Right forelimb (tissue), 1 donor: ENCODE measurements around the gene RNF145.
"Not testable (repeated sequence)": the region's sequence is repeated elsewhere in the genome, so short reads cannot be mapped to it uniquely, and the experiment has no call there.

Source experiments
- DNase-seq: peaks from one replicate; pipeline ENCODE4 v3.0.0-alpha.2; 2018

Gene RNF145

DNA sequence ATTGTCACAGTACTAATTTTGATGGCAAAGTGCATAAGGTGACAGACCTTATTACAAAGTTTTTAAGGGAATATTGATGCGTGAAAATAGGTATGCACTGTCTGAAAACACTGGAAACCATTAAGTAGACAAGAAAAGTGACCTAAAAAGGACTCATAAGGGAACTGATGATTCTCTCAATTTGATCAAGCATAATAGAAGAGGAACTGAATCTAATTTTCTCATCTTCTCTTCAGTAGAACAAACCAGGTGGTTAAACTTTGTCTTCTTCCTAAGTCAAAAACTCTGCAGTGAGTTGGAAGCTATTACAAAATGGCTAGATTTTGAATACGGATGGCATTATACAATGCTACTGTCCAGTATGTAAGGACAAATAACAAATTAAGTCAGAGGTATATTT lies 53.4 kb downstream of the RNF145 start:
- no peak for DNase-seq

- DNase-seq, result no peak
Observed at GRCh38 chr5:159152876-159153275, 56.5 kb downstream of the RNF145 start.

DNA sequence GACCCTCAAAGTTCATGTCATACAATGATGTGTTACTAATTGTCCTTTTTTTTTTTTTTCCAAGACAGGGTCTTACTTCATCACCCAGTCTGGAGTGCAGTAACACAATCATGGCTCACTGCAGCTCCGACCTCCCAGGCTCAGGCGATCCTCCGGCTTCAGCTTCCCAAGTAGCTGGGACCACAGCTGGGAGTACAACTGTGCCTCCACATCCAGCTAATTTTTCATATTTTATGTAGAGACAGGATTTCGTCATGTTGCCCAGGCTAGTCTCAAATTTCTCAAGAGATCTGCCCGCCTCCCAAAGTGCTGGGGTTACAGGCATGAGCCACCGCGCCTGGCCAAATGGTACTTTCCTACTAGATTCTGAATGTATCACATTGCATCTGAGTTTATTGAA lies 60.3 kb downstream of the RNF145 start:
- DNase-seq, result no peak

DNA sequence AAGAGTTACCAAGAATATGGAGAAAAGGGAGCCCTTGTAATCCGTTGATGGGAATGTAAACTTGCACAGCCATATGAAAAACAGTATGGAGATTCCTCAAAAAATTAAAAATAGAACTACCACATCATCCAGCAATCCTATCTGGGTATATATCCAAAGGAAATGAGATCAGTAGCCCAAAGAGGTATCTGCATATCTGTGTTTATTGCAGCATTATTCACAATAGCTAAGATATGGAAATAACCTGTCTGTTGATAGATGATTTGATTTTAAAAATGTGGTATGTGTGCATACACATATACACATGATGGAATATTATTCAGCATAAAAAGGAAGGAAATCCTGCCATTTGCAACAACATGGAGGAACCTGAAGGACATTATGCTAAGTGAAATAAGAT lies 61.4 kb downstream of the RNF145 start:
- DNase-seq, result no peak

- DNase-seq, result no peak
Observed at GRCh38 chr5:159146839-159147238, 62.5 kb downstream of the RNF145 start.

- DNase-seq, result not testable (repeated sequence)
Observed at GRCh38 chr5:159145160-159145559, 64.2 kb downstream of the RNF145 start.

GRCh38 chr5:159139802-159140201 lies 69.6 kb downstream of the RNF145 start:
- no peak for DNase-seq

- DNase-seq, result no peak
Observed at GRCh38 chr5:159135896-159136531, 73.3 kb downstream of the RNF145 start.

- DNase-seq, result no peak
Observed at GRCh38 chr5:159133041-159133741, 76.2 kb downstream of the RNF145 start.

DNA sequence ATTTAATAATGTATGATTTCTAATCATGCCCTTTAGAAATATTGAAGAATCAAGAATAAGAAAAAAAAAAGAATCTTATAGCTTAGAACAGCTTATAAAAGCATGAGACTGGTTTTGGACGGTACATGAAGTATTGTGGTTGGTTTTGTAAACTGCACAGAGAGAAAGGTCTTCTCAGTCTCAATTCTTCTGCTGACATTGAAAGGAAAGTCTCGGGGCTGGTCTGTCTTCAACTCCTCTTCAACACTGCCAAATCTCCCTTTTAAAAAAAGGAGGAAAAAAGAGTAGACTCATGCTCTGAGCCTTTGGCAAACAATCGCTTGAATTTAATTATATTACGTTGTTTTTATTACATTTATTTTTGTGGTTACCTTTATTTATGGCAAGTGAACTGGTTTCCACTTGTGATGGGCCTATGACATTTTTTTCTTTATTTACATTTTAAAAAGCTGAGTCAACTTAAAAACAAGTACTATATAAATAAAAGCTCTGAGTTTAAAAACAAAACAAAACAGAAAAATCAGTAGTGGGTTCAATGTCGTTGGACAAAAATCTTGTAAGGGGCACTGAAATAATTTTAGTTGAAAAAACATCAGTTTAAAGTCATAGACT lies 76.8 kb downstream of the RNF145 start:
- DNase-seq, result no peak

- no peak for DNase-seq
Observed at GRCh38 chr5:159131951-159132350, 77.4 kb downstream of the RNF145 start.

DNA sequence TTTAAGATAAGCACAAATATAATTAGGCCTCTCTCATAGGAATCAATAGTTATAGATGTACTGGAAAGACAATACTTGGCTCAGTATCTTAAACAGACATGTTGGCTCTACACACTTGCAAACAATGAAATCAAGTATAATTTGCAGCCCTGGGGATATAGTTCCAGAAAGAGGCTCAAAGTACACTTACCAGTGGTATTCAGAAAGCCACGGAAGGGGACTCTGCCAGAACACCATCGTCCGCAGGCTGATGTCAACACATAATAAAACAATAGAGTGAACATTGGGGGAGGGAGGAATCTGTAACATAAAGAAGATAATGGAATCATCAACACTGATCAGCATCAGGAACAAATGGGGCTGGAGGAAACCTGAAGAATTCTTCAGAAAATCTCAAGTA lies 78.5 kb downstream of the RNF145 start:
- no peak for DNase-seq

DNA sequence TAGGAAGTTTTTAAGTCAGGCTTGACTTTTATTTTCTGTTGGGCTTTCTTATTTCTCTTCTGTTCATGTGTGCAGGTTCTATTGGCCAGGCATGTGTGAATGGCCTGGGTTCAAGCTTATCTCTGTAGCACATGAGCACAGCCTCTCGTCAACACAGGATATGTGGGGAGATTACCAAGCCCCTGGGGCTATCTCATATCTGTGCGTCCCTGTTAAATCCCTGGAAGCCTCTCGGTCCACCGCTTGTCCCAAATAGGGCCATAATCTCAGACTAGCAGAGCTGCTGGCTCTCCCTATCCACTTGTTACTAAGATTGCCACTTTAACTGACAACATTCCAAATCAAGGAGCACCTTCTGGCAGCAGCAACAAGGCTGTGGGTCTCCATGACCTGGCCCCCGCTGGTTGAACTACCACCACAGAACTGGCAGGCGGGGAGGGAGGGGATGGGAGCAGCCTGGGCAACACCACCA lies 81.2 kb downstream of the RNF145 start:
- no peak for DNase-seq

DNA sequence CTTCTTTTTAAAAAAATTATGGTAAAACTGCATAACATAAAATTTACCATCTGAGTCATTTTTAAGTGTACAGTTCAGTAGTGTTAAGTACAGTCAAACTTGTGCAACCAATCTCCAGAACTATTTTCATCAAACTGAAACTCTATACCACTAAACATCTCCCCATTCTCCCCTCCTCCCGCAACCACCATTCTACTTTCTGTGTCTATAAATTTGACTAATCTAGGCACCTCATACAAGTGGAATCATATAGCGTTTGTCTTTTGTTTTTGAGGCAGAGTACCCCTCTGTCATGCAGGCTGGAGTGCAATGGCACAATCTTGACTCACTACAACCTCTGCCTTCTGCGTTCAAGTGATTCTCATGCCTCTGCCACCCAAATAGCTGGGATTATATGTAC lies 85.7 kb downstream of the RNF145 start:
- no peak for DNase-seq

DNA sequence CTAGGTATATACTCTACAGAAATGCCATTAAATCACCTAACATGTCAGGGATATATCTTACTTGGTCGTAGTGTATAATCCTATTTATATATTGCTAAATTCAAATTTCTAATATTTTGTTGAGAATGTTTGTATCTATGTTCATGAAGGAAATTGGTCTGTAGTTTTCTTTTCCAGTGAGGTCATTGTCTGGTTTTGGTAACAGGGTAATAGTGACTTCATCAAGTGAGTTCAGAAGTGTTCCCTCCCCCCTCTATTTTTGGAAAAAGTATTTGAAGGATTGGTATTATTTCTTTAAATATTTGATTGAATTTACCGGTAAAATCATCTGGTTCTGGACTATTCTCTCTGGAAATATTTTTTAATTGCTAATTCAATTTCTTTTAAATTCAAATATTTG lies 86.2 kb downstream of the RNF145 start:
- no peak for DNase-seq

- DNase-seq, result no peak
Observed at GRCh38 chr5:159121061-159121460, 88.3 kb downstream of the RNF145 start.

- no peak for DNase-seq
Observed at GRCh38 chr5:159120446-159120845, 88.9 kb downstream of the RNF145 start.

- DNase-seq, result not testable (repeated sequence)
Observed at GRCh38 chr5:159119842-159120241, 89.5 kb downstream of the RNF145 start.

GRCh38 chr5:159118958-159119659 lies 90.2 kb downstream of the RNF145 start:
- not testable (repeated sequence) for DNase-seq

DNA sequence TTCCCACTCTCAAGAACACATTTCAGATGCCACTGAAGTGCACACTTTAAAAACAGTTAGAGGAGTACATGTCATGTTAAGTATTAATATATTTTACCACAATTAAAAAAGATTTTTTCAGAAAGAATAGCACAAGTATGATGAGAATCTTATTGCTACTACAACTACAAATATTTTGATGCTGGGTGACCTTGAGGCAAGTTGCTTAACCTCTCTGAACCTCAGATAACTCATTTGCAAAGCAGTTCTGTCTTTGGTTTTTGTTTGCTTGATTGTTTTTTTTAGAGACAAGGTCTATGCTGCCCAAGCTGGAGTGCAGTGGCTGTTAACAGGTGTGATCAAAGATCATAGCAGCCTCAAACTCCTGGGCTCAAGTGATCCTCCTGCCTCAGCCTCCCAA lies 95.9 kb downstream of the RNF145 start:
- DNase-seq, result no peak

DNA sequence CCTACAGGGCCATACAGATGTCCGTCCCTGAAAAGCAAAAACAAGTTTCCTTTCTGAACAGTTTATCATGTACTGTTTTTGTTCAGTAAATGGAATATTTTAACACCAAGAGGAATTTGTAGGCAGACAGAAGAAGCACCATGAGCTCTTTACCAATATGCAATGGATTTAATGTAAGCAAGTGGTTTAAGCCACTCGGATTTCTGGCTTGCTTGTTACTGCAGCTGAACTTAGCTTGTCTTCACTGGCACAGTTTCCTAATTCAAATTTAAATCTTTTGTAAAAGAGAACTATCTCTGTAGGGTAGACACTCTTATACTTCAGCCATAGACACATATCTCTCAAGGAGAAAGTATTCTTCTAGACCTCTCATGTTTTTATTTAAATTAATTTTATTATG lies 96.9 kb downstream of the RNF145 start:
- DNase-seq, result no peak
